ENCODE data around the gene LHPP.
"Not testable (repeated sequence)": the region's sequence is repeated elsewhere in the genome, so short reads cannot be mapped to it uniquely, and the experiment has no call there.

The LHPP gene, protein sequence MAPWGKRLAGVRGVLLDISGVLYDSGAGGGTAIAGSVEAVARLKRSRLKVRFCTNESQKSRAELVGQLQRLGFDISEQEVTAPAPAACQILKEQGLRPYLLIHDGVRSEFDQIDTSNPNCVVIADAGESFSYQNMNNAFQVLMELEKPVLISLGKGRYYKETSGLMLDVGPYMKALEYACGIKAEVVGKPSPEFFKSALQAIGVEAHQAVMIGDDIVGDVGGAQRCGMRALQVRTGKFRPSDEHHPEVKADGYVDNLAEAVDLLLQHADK

DNA sequence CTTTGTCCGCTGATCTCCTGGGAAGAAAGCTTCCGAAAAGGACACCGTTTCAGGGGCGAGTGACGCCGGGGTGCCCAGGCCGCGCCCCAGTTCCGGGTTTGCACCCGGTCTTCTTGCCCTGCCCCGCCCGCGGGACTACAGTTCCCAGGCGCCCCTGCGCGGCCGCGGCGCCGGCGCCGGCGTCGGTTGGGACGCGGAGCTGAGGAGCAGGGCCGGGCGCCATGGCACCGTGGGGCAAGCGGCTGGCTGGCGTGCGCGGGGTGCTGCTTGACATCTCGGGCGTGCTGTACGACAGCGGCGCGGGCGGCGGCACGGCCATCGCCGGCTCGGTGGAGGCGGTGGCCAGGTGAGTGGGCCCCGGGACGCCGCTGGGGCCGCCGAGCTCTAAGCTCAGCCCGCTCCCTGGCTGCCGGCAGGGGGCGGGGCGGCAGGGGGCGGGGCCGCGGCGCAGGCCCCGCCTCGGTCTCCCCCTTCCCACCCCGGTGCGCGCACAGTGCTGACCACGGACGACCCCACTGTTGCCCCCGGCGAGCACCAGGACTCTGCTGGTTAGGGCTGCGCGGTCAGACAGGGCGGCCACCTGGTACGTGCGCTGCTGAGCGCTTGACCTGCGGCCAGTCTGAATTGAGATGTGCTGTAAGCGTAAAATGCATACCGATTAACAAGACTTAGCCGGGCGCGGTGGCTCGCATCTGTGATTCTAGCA is at the start of gene LHPP:
TSS of gene LHPP (plus strand) at position 182 of the 706 bp plus-strand sequence. CDS start at position 222, 40 bp downstream.
- DNase-seq (ENCODE audit: low spot score), result peak; percentile 42

DNA sequence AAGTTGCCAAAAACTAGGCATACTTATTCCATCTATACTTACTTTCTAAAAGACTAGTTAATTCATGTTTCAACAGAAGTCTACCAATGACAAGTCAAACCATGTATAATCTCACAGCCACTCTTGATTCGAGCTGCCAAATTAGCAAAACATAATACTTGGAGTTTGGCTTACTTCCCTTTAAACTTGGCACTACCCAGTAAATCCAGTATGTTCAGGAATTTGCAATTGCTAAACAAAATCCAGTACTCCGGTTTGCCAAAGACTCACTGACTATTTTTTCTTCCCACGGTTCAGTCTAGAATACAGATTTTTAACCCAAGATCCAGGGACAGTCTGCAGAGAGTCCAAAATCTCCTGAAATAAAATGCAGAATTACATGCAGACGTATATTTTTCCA is 47.5 kb upstream of the LHPP start:
- no peak for DNase-seq (ENCODE audit: low spot score)

DNA sequence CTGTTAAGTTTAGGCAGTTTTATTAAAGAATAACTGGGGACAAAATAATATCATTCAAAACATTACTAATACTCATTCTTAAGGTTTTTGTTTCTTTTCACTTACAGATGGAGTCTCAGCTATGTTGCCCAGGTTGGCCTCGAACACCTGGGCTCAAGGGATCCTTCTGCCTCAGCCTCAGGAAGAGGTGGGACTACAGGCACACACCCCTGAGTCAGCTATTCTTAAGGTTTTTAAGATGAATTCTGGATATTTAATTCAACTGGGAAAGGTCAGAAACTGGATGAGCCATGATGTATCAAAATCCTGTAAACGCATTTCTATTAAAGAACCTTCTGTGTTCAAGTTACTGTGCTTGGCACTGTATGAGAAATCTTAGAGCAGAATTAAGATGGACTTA is 46.4 kb upstream of the LHPP start:
- no peak for DNase-seq (ENCODE audit: low spot score)

DNA sequence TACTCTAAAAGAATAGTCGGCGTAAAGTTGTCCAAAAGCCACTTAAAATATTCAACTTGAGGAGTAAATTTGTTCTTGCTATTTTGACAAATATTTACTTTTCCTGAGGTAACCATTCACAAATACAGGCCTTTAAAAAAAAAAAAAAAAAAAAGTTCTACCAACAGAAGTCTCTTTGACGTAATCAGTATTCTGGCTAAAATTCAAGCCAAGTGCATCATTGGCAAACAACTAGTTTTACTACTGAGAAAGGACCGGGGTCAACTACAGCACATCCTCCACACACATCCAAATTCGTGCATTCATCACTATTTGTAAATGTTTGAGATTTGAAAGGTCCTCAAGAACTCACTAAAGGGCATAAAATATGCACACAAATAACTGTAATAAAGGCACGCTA is 44.9 kb upstream of the LHPP start:
- no peak for DNase-seq (ENCODE audit: low spot score)

DNA sequence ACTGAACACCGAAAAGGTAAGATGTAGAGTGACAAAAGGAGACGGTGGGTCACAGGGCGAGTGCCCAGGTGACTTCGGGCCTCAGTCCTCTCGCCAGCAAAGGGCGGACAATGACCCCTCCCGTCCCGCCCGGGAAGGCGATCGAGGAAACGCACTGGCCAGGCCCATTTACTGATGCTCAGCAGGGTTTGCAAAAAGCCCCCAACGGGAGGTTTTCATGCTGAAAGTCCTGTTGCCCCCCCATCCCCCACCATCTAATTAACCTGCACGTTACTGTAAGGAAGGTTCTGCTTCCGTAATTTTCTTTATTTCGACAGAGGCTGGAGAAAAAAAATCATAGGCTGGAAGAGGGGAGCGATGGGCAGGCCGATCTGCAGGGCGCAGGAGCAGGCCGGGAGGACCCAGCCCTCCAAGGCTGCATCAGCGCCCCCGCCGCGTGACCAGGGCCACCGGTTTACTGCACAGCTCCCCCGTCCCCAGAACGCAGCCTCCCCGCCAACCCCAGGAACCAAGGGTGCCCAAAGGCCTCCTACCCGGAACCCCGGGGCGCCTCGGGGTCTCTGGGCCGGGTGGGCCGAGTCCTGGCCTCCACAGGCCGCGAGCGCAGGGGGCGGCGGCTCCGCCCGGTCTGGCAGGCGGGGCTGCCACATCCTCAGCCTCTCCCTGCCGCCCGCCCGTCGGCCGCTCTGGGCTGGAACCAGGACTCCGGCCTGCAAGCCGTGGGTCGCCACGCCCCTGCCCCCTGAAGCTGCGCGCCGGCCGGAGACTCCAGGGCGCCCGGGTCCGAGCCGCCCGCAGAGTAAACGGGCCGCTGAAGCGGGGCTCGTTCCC is 43.5 kb upstream of the LHPP start:
- no peak for DNase-seq (ENCODE audit: low spot score)

DNA sequence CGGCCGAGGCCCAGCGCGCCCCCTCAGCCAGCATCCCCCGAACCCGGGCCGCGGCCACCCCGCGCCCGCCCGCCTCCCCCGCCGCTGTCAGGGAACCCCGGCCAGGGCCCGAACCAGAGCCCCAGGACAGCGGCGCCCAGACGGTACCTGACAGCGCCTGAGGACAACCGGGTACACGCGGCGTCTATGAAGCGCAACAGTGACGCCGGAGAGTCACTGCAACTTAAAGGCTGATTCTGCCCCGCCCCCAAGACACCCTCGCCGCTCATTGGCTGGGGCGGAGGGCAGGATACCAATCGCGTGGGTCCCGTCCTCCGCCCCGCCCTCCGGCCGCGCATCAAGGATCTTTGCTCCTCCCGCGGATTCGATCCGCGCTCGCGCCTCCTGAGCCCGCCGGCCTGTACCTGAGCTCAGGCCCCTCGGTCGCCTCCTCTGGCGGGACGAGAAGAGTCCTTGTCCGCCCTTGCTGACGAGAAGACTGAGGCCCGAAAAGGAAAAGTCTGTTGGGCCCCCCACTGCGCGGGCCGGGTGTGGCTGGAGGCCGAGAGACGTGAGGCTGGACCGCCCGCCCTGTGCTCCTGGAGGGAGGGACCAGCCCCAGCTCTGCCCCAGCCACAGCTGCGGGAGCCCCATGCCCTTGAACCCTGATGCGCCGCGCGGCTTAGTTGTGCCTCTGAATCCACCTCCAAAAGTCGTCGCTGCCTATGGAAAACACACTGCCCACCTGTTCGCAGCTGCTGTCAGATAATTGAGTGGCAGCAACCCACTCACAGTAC is 42.7 kb upstream of the LHPP start, which contains the start of gene OAT:
TSS of gene OAT (minus strand) at position 198 of the 776 bp plus-strand sequence. CDS start 6,752 bp downstream, outside the sequence.
- peak; percentile 88 for DNase-seq (ENCODE audit: low spot score)

DNA sequence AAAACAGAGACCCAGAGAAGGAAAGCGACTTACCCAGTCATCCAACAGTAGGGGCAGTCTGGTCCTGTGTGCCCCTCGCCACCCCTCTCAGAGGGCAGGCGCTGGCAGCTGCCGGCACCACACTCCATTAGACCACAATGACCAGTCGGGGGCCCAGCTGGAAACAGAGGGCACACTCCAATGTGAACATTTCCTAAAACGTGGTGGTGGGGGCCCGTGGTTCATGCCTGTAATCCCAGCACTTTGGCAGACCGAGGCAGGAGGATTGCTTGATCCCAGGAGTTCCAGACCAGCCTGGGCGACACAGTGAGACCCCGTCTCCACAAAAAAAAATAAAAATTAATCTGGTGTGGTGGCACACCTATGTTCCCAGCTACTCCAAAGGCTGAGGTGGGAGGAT is 42.0 kb upstream of the LHPP start:
- DNase-seq (ENCODE audit: low spot score), result no peak

DNA sequence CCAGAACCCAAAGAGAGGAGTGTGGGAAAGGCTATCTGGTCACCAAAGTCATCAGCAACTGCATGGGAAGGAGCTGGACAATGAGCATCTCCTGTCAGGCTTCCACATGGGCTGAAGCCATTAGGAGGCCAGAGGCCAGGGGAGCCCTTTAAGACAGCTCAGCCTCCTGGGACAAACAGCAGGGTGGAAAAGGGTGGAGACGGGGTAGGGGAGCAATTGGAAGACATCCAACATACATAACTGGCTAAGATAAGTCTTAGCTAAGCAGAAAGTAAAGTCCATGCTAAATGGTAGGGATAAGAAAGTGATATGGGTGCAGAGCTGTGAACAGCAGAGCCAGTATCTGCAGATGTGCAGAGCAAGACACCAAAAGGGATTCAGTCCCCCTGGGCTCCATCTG is 41.4 kb upstream of the LHPP start:
- DNase-seq (ENCODE audit: low spot score), result no peak

DNA sequence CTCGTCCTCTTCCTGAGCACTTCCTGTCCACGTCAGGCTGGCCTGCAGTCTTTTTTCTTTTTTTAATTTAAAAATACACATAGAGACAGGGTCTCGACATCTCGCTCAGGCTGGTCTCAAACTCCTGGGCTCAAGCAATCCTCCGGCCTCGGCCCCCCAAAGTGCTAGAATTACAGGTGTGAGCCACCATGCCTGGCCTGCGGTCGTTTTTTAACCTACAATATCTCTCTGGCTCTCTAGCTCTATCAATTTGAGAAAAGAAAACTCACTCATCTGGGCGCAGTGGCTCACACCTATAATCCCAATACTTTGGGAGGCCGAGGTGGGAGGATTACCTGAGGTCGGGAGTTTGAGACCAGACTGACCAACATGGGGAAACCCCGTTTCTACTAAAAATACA is 38.9 kb upstream of the LHPP start:
- no peak for DNase-seq (ENCODE audit: low spot score)

DNA sequence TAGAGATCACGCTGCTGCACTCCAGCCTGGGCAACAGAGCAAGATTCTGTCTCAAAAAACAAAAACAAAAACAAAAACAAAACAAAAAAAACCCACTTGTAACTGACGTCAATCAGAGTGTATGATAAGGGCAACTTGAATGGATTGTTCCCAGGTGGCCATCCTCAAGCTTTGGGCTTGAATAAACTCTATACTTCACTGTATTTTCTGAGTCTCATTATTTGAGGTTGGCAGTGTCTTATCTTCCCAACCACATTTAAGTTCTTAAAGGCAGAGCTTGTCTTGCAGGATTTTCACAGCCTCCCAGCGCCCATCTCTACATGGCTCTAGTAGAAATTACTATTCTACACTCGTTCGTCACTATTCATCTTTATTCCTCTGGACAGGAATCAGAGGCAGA is 37.8 kb upstream of the LHPP start:
- DNase-seq (ENCODE audit: low spot score), result no peak

DNA sequence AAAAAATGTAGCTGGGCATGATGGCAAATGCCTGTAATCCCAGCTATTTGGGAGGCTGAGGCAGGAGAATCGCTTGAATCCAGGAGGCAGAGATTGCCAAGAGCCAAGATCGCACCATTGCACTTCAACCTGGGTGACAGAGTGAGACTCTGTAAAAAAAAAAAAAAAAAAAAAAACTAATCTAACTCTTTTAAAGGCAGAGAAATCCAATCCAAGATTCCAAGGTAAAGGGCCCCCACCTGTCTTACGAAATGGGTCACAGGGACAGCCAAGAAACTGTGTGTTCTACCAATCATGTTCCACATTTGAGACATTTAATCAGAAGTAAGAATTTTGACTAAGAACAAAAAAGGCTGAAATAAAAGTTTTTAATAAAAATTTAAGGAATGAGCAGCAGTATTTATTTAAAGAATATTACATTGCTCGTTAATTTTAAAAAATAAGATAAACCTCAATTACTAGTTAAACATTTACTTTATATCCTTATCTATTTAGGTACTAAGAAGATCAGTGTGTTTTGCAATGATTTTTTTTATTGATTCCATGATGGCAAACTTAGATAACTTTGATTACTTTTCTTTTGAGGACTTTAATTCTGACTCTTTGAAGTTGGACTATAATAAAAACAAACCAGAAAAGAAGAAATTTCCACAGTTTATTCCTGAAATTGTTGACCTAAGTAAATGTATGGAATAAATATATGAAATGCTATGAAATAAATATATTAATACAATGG is 36.2 kb upstream of the LHPP start:
- DNase-seq (ENCODE audit: low spot score), result no peak

DNA sequence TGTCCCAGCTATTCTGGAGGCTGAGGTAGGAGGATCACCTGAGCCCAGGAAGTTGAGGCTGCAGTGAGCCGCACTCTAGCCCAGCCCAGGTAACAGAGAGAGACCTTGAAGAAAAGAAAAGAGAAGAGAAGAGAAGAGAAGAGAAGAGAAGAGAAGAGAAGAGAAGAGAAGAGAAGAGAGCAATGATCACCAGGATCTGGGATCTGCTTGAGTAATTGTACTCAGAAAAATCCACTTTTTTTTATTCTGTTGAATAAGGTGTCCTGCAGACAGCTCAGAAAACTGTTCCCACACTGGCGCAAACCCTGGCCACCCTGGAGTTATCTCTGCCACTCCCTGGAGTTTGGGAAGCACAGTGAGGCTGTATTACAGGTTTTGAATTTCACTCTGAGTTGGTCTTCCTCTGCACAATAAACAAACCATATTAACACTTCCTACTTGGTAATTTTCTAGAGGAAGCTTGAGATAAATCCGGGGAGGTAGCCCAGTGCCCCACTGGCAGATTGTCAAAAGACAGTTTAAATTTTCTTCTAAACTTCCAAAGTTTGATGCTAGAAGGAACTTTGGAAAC is 33.3 kb upstream of the LHPP start:
- DNase-seq (ENCODE audit: low spot score), result no peak

DNA sequence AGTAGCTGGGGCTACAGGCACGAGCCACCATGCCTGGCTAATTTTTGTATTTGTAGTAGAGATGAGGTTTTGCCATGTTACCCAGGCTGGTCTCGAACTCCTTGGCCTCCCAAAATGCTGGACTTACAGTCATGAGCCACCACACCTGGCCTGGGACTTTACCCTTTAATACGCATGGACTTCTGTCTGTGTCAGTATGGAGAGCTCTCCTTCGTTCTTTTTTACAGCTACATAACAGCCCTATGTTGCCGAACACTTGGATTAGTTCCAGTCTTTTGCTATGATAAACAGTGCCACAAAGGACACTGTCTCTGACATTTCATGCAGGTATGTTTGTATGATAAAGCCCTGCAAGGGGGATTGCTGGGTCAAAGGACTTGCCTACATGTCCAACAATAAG is 32.0 kb upstream of the LHPP start:
- no peak for DNase-seq (ENCODE audit: low spot score)

DNA sequence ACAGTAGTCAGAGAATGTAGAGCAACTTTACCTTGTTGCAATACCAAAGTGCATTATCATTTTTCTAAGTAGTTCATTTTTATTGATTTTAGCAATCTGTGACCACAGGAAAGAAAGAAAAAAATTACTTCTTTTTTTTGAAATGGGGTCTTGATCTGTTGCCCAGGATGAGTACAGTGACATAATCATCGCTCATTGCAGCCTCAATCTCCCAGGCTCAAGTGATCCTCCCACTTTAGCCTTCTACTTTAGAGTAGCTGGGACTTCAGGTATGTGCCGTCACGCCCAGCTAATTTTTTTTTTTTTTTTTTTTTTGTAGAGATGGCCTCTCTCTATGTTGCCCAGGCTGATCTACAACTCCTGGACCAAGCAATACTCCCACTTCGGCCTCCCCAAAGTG is 31.5 kb upstream of the LHPP start:
- no peak for DNase-seq (ENCODE audit: low spot score)

DNA sequence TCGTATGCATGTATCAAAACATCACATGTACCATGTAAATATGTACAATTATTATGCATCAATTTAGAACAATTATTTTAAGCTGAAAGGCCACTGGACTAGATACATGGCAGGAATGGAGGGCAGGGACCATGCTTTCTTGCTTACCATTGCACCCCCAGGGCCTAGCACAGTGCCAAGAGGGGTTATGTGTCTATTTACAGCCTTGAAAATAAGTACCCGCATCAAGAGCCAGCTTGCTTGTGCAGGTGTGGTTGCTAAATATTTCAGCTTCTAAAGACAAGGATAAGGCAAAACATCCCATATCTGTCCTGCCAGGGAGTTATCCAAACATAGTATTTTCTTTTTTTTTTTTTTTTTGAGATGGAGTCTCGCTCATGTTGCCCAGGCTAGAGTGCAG is 28.2 kb upstream of the LHPP start:
- no peak for DNase-seq (ENCODE audit: low spot score)

DNA sequence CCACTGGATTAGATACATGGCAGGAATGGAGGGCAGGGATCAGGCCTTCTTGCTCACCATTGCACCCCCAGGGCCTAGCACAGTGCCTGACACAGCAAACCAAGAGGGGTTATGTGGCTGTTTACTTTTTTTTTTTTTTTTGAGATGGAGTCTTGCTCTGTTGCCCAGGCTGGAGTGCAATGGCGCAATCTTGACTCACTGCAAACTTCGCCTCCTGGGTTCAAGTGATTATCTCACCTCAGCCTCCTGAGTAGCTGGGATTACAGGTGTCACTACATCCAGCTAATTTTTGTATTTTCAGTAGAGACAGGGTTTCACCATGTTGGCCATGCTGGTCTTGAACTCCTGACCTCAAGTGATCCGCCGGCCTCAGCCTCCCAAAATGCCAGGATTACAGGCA is 25.9 kb upstream of the LHPP start:
- DNase-seq (ENCODE audit: low spot score), result not testable (repeated sequence)

DNA sequence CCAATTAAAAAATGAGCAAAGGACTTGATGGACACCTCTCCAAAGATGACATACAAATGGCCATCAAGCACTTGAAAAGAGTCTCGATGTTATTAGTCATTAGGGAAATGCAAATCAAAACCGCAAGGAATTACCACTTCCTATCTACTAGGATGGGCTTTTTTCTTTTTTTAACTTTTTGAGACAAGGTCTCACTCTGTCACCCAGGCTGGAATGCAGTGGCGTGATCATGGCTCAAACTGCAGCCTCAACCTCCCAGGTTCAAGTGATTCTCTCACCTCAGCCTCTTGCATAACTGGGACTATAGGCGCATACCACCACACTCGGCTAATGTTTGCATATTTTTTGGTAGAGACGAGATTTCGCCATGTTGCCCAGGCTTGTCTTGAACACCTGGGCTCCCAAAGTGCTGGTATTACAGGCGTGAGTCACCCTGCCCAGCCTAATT is 25.4 kb upstream of the LHPP start:
- DNase-seq (ENCODE audit: low spot score), result no peak

DNA sequence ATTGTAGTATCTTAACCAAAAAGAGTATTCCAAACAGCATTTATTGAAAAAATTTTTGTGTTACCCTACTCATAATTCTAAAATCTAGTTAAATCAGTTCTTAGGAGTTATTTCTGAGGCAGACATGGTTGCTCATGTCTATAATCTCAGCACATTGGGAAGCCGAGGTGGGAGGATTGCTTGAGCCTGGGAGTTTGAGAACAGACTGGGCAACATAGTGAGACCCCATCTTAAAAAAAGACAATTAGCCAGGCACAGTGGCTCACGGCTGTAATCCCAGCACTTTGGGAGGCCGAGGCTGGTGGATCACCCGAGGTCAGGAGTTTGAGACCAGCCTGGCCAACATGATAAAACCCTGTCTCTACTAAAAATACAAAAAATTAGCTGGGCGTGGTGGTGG is 19.9 kb upstream of the LHPP start:
- not testable (repeated sequence) for DNase-seq (ENCODE audit: low spot score)

DNA sequence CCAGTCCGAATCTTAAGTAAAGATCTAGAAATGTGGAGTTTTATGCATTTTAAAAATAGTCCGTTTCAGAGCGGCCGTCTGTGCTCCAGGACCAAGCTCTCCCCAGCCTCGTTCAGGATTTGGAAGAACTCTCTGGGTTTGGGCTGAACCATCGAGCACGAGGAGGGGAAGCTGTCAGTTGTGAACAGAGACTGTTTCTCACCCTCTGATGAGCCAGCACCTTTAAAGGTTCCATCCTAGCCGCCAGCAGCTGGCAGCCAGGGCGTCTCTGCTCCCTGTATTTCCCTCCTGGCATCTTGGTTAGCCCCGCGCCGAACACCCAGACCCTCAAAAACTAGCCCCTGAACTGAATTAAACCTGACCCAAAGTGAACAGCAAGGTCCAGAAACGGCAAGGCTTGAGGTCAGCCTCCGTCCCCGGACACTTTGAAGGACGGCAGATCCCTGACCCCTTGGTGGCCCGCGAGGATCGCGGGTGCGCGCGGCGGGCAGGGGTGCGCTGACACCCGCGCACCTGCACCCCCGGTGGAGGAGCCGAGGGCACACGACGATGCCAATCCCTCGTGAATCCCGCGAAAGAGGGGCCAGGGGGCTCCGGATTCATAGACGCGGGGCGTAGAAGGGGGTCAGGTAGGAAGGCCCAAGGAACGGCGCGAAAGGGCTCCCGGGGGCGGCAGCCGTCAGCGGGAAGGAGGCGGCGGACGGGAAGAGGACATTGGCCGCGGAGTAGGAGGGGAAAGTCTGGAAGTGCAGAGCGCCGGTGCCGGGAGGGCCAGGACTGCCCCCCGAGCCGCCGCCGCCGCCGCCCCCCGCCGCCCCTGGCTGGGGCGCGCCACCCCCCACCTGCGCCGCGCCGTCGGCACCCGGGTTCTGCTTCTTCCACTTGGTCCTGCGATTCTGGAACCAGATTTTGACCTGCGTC is 14.5 kb upstream of the LHPP start:
- DNase-seq (ENCODE audit: low spot score), result no peak
